ENCODE data around the gene GNB1L.
A peak's percentile ranks its signal among the peaks of the same experiment; 100 is the strongest.

GNB1L gene

GRCh38 chr22:19763458-19764298, 91.0 kb downstream of the GNB1L start:
- Histone ChIP-seq H3K36me3 (ENCODE audit: control insufficient read depth in 1 of 2, insufficient read depth in 2 of 2, low read depth in 1 of 2, low read length in 2 of 2) (no peaks in the 10 kb centered on the region), H2BK120ac (ENCODE audit: low read depth, low read length) (no peak overlapping the region), H2BK5ac (ENCODE audit: low read depth, low read length, poor library complexity, severe bottlenecking) (no peak overlapping the region), H3K27me3 (ENCODE audit: control insufficient read depth in 1 of 2, insufficient read depth in 1 of 2, low read length in 2 of 2) (peaks cover 73 to 81% of the 10 kb centered on the region in 2 experiments), H3K9me3 (ENCODE audit: control insufficient read depth, low read length) (no peaks in the 10 kb centered on the region), H2BK12ac (ENCODE audit: low read length in 2 of 2) (no peak overlapping the region), H3K9ac (ENCODE audit: low read length) (no peak overlapping the region), H3K4me1 (ENCODE audit: control insufficient read depth, insufficient read depth, low read depth, low read length) (peaks cover 33% of the 10 kb centered on the region), H3K4me2 (ENCODE audit: low read length, poor library complexity, severe bottlenecking) (no peak overlapping the region), H2AK5ac (ENCODE audit: low read length, severe bottlenecking) (no peak overlapping the region), H3K27ac (ENCODE audit: low read length, poor library complexity, severe bottlenecking) (no peak overlapping the region), H4K8ac (ENCODE audit: low read length) (no peak overlapping the region), H2AFZ (ENCODE audit: low read depth, low read length) (no peak overlapping the region), H3K4ac (ENCODE audit: low read depth in 1 of 2, low read length in 2 of 2) (no peak overlapping the region), H2BK15ac (ENCODE audit: low read depth, poor library complexity, severe bottlenecking) (no peak overlapping the region), H3K18ac (ENCODE audit: low read depth in 1 of 2, low read length in 2 of 2) (no peak overlapping the region), H3K79me1 (replicated peaks; ENCODE audit: low read length, poor library complexity, severe bottlenecking) (no peaks in the 10 kb centered on the region), H3K14ac (ENCODE audit: low read length in 2 of 2) (no peak overlapping the region), H3K23ac (ENCODE audit: low read length in 2 of 2) (no peak overlapping the region), H4K91ac (ENCODE audit: low read length) (no peak overlapping the region), H3K4me3 (ENCODE audit: insufficient read depth in 1 of 2, low read depth in 1 of 2, low read length in 2 of 2) (no peak overlapping the region)
- no peak for DNase-seq
- WGBS, result 29% methylated on average over 35 of the region's 39 CpGs

- H3K27ac ChIP-seq (ENCODE audit: low read length, poor library complexity, severe bottlenecking), result no peak overlapping the region
- H4K91ac ChIP-seq (ENCODE audit: low read length), result no peak overlapping the region
- peak overlapping the region; percentile 2 for H3K9ac ChIP-seq (ENCODE audit: low read length)
- no peak overlapping the region for H4K8ac ChIP-seq (ENCODE audit: low read length)
- no peak overlapping the region for H2AFZ ChIP-seq (ENCODE audit: low read depth, low read length)
- no peaks in the 10 kb centered on the region for H3K9me3 ChIP-seq (ENCODE audit: control insufficient read depth, low read length)
- no peak overlapping the region for H3K4me2 ChIP-seq (ENCODE audit: low read length, poor library complexity, severe bottlenecking)
- peak overlapping the region in 1 of 2 experiments; percentile 53 for H3K4me3 ChIP-seq (ENCODE audit: insufficient read depth in 1 of 2, low read depth in 1 of 2, low read length in 2 of 2)
- H3K4me1 ChIP-seq (ENCODE audit: control insufficient read depth, insufficient read depth, low read depth, low read length), result peaks cover 34% of the 10 kb centered on the region
- H3K27me3 ChIP-seq (ENCODE audit: control insufficient read depth in 1 of 2, insufficient read depth in 1 of 2, low read length in 2 of 2), result peaks cover 70 to 81% of the 10 kb centered on the region in 2 experiments
- no peak overlapping the region for H2BK5ac ChIP-seq (ENCODE audit: low read depth, low read length, poor library complexity, severe bottlenecking)
- H2BK15ac ChIP-seq (ENCODE audit: low read depth, poor library complexity, severe bottlenecking), result no peak overlapping the region
- no peak overlapping the region for H3K23ac ChIP-seq (ENCODE audit: low read length in 2 of 2)
- H2AK5ac ChIP-seq (ENCODE audit: low read length, severe bottlenecking), result no peak overlapping the region
- no peaks in the 10 kb centered on the region for H3K36me3 ChIP-seq (ENCODE audit: control insufficient read depth in 1 of 2, insufficient read depth in 2 of 2, low read depth in 1 of 2, low read length in 2 of 2)
- no peak overlapping the region for H3K18ac ChIP-seq (ENCODE audit: low read depth in 1 of 2, low read length in 2 of 2)
- DNase-seq, result peak; percentile 43
- H2BK12ac ChIP-seq (ENCODE audit: low read length in 2 of 2), result no peak overlapping the region
- no peaks in the 10 kb centered on the region for H3K79me1 ChIP-seq (replicated peaks; ENCODE audit: low read length, poor library complexity, severe bottlenecking)
- no peak overlapping the region for H2BK120ac ChIP-seq (ENCODE audit: low read depth, low read length)
- WGBS, result 31% methylated on average over 34 of the region's 34 CpGs
- no peak overlapping the region for H3K14ac ChIP-seq (ENCODE audit: low read length in 2 of 2)
- H3K4ac ChIP-seq (ENCODE audit: low read depth in 1 of 2, low read length in 2 of 2), result no peak overlapping the region
Measured at GRCh38 chr22:19762568-19763457, 91.9 kb downstream of the GNB1L start.

DNA sequence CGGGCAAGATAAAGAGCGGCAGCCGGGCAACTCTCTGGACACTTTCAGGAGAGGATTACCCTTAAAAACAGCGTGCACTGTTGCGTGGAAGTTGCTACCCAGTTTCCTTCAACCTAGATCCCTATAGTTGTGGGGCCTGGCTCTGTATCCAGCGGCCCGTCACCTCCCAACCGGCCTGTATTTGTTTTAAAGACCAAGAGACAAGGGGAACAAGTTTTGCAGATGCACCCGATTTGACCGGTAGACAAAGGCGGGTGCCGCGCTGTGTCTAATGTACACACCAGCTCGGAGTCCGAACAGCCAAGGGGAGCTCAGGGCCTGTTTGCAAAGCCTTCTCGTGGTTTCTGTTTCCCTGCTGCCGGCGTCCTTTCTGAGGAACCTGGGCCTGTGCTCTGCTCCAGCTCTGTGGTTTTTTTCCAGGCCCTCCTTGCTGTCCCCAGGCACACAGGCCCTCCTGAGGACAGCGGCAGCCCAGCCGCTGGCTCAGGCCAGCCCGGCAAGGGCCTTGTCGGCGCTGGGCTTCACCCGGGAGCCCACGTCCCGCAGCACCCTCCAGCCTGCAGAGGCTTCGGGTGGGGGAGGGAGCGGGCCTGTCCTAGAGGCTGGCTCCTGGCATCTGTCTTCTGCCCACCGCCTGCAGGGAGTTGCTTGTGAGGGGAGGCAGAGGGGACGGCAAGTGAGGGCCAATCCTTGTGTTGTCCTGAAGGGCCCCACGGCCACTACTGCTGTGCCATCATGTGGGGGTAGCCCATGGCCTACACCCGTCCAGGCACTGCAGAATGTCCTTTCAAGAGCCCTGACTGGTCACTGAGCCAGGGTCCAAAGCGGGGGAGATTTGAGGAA, 92.7 kb downstream of the GNB1L start:
- peak overlapping the region; percentile 29 for H4K8ac ChIP-seq (ENCODE audit: low read length)
- no peak overlapping the region for H3K14ac ChIP-seq (ENCODE audit: low read length in 2 of 2)
- peak overlapping the region; percentile 2 for H3K9ac ChIP-seq (ENCODE audit: low read length)
- no peak overlapping the region for H3K4me2 ChIP-seq (ENCODE audit: low read length, poor library complexity, severe bottlenecking)
- H3K27me3 ChIP-seq (ENCODE audit: control insufficient read depth in 1 of 2, insufficient read depth in 1 of 2, low read length in 2 of 2), result peaks cover 70 to 81% of the 10 kb centered on the region in 2 experiments
- peak; percentile 62 for DNase-seq
- H3K18ac ChIP-seq (ENCODE audit: low read depth in 1 of 2, low read length in 2 of 2), result no peak overlapping the region
- H3K4me1 ChIP-seq (ENCODE audit: control insufficient read depth, insufficient read depth, low read depth, low read length), result peaks cover 38% of the 10 kb centered on the region
- H3K4ac ChIP-seq (ENCODE audit: low read depth in 1 of 2, low read length in 2 of 2), result no peak overlapping the region
- H2BK5ac ChIP-seq (ENCODE audit: low read depth, low read length, poor library complexity, severe bottlenecking), result no peak overlapping the region
- H3K23ac ChIP-seq (ENCODE audit: low read length in 2 of 2), result no peak overlapping the region
- 20% methylated on average over 33 of the region's 33 CpGs for WGBS
- H3K79me1 ChIP-seq (replicated peaks; ENCODE audit: low read length, poor library complexity, severe bottlenecking), result no peaks in the 10 kb centered on the region
- H3K9me3 ChIP-seq (ENCODE audit: control insufficient read depth, low read length), result no peaks in the 10 kb centered on the region
- peak overlapping the region in 1 of 2 experiments; percentile 53 for H3K4me3 ChIP-seq (ENCODE audit: insufficient read depth in 1 of 2, low read depth in 1 of 2, low read length in 2 of 2)
- H4K91ac ChIP-seq (ENCODE audit: low read length), result no peak overlapping the region
- no peak overlapping the region for H2AFZ ChIP-seq (ENCODE audit: low read depth, low read length)
- no peak overlapping the region for H2BK120ac ChIP-seq (ENCODE audit: low read depth, low read length)
- peaks cover 0 to 5% of the 10 kb centered on the region in 2 experiments for H3K36me3 ChIP-seq (ENCODE audit: control insufficient read depth in 1 of 2, insufficient read depth in 2 of 2, low read depth in 1 of 2, low read length in 2 of 2)
- no peak overlapping the region for H2BK12ac ChIP-seq (ENCODE audit: low read length in 2 of 2)
- H2BK15ac ChIP-seq (ENCODE audit: low read depth, poor library complexity, severe bottlenecking), result no peak overlapping the region
- H2AK5ac ChIP-seq (ENCODE audit: low read length, severe bottlenecking), result no peak overlapping the region
- H3K27ac ChIP-seq (ENCODE audit: low read length, poor library complexity, severe bottlenecking), result no peak overlapping the region
